Suprapubic skin (tissue), 4 donors: ENCODE results near the gene AATF. TPM values are rescaled to one million over a fixed set of nuclear protein-coding genes. Genes with fewer than 3 reads are reported as not detected.

Source experiments
- DNase-seq, 2 donors: peaks; one replicate each; pipeline ENCODE4 v3.0.0-alpha.2; 2019; ENCODE audit warnings: low spot score in 2 of 2
- H3K27ac ChIP-seq: fragments of 200-600 bp; sonication (generic); one replicate; pipeline ENCODE4 v1.5.1; 2019
- H3K27me3 ChIP-seq: fragments of 200-600 bp; sonication (generic); one replicate; pipeline ENCODE4 v1.5.1; 2019
- H3K36me3 ChIP-seq: fragments of 200-600 bp; sonication (generic); one replicate; pipeline ENCODE4 v1.5.1; 2019
- H3K4me1 ChIP-seq: fragments of 200-600 bp; sonication (generic); one replicate; pipeline ENCODE4 v1.5.1; 2019
- H3K4me3 ChIP-seq: fragments of 200-600 bp; sonication (generic); one replicate; pipeline ENCODE4 v1.5.1; 2019; ENCODE audit warnings: mild to moderate bottlenecking
- H3K9me3 ChIP-seq: fragments of 200-600 bp; sonication (generic); one replicate; pipeline ENCODE4 v1.5.1; 2019
- CTCF ChIP-seq, 2 donors: fragments of 200-600 bp in 1 of 2; fragments of 450-650 bp in 1 of 2; sonication (generic) in 1 of 2; IDR thresholded peaks; one replicate each; pipeline ENCODE4 v1.5.1; 2016 to 2019; ENCODE audit warnings: antibody characterized with exemption in 2 of 2, mild to moderate bottlenecking in 1 of 2, moderate library complexity in 1 of 2
- EP300 ChIP-seq: sonication (generic); formaldehyde crosslinking; IDR thresholded peaks from one replicate; pipeline ENCODE4 v1.6.1; 2017; ENCODE audit warnings: antibody characterized with exemption
- POLR2A ChIP-seq, 2 donors: fragments of 450-650 bp; IDR thresholded peaks; one replicate each; pipeline ENCODE4 v1.6.1; 2017; ENCODE audit warnings: antibody characterized with exemption in 2 of 2, mild to moderate bottlenecking in 2 of 2, moderate library complexity in 2 of 2
- POLR2AphosphoS5 ChIP-seq, 3 donors: sonication (generic); formaldehyde crosslinking; IDR thresholded peaks; one replicate each; pipeline ENCODE4 v1.6.1; 2017; ENCODE audit warnings: antibody characterized with exemption in 3 of 3
- WGBS: methylation state at CpG from one replicate; pipeline ENCODE4 v1.1.5; 2018; 5-methylcytosine and 5-hydroxymethylcytosine counted together
- total RNA-seq, 4 donors: library from RNA; depleted of rRNA; stranded (reverse); fragments of >200 nt; gene quantifications; one replicate each; pipeline ENCODE4 v1.1.0, GENCODE V29; 2016

The AATF gene
- total RNA-seq, 4 donors from 2014 or later: 32.5 to 38.2 (median 36.0) TPM

- H3K36me3 ChIP-seq: peaks cover 9% of the 10 kb centered on the region
- WGBS: 53% methylated on average over 1 of the region's 1 CpG
- H3K9me3 ChIP-seq: no peaks in the 10 kb centered on the region
- no peak overlapping the region for H3K4me3 ChIP-seq
- no peak overlapping the region for H3K27ac ChIP-seq
- H3K4me1 ChIP-seq: peaks cover 13% of the 10 kb centered on the region
- no peaks in the 10 kb centered on the region for H3K27me3 ChIP-seq
- no peak for DNase-seq
- no peak for TF ChIP-seq CTCF (IDR thresholded peaks at IDR 0.05)
- no peak for TF ChIP-seq POLR2A (IDR thresholded peaks at IDR 0.05)
- no peak for TF ChIP-seq EP300
- TF ChIP-seq POLR2AphosphoS5 (IDR thresholded peaks at IDR 0.05): no peak
These were observed 24.2 kb downstream of the AATF start for GRCh38 chr17:36972905-36973304.

DNA sequence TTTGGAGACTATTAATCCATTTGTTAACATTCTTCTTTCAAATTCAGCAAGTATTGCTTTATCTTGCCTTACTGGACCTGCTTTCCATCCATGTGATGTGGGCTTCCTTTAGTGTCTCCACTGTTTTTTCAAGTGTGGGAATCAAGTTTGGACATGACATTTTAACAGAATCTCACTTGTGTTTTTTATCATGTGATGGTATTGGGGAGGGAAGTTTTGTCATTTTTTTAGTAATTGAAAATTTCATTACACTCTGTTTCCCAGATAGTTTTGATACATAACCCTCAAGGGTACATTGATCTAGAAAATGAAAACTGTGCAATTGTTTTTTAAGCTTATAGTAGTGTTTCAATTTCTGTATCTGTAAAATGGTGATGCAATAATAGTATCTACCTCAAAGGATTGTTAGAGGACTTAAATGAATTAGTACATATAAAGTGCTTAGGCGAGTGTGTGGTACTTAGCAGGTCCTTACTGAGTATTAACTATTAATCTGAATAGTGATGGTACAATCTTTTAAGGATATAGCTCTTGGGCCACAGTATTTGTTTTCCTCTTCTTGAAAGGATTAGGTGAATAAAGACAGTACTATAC, 27.3 kb downstream of the AATF start:
- WGBS: 87% methylated on average over 1 of the region's 1 CpG
- TF ChIP-seq CTCF (IDR thresholded peaks at IDR 0.05): no peak
- TF ChIP-seq POLR2A (IDR thresholded peaks at IDR 0.05): no peak
- no peak for TF ChIP-seq POLR2AphosphoS5 (IDR thresholded peaks at IDR 0.05)
- TF ChIP-seq EP300: no peak
- no peak for DNase-seq
- H3K27me3 ChIP-seq: no peaks in the 10 kb centered on the region
- H3K27ac ChIP-seq: no peak overlapping the region
- no peaks in the 10 kb centered on the region for H3K9me3 ChIP-seq
- no peaks in the 10 kb centered on the region for H3K36me3 ChIP-seq
- H3K4me1 ChIP-seq: peaks cover 29% of the 10 kb centered on the region
- H3K4me3 ChIP-seq: no peak overlapping the region

DNA sequence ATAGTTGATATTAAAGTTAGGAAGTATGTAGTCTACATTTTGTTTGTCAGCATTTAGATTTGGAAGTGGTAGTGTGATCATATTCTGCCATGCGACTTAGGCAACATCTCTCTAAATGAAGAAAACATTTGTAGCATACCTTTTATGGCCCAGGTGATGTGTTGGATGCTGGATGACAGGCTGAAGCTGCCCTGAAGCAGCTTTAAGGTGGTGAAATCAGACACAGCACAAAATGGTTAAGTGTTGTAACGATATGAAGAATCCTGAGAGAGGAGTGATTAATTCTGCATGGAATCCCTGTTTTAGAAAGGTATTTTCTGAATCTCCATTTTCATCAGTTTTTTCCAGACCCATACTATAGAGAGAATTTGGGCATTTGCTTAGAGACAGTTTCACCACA, 28.3 kb downstream of the AATF start:
- Histone ChIP-seq H3K9me3 (no peaks in the 10 kb centered on the region), H3K36me3 (no peaks in the 10 kb centered on the region), H3K27ac (no peak overlapping the region), H3K4me1 (peaks cover 29% of the 10 kb centered on the region), H3K27me3 (no peaks in the 10 kb centered on the region), H3K4me3 (no peak overlapping the region)
- no peak for DNase-seq
- WGBS: 91% methylated on average over 2 of the region's 2 CpGs
- TF ChIP-seq EP300 (no peak), CTCF (IDR thresholded peaks at IDR 0.05) (no peak), POLR2A (IDR thresholded peaks at IDR 0.05) (no peak), POLR2AphosphoS5 (IDR thresholded peaks at IDR 0.05) (no peak)

DNA sequence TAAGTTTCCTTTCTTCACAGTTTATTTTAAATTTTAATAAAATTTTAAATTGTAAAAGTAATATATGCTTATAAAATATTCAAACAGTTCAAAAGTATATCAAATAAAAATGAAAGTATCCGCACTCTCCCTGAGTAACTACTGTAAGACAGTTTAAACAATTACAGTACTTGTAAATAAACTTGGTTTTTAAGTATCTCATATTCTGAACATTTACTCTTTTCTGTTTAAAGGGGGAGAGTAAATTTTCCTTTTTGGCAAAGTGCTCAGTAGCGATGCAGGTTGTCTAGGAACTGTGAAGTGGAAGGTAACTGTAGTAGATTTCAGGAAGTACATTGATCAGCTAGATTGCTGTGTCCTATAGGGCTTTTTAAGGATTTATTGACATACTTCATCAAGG, 28.8 kb downstream of the AATF start:
- DNase-seq: no peak
- WGBS: 96% methylated on average over 2 of the region's 2 CpGs
- no peaks in the 10 kb centered on the region for H3K9me3 ChIP-seq
- H3K27ac ChIP-seq: no peak overlapping the region
- no peak overlapping the region for H3K4me3 ChIP-seq
- no peaks in the 10 kb centered on the region for H3K36me3 ChIP-seq
- TF ChIP-seq EP300: no peak
- no peak for TF ChIP-seq POLR2AphosphoS5 (IDR thresholded peaks at IDR 0.05)
- no peak for TF ChIP-seq CTCF (IDR thresholded peaks at IDR 0.05)
- TF ChIP-seq POLR2A (IDR thresholded peaks at IDR 0.05): no peak
- no peaks in the 10 kb centered on the region for H3K27me3 ChIP-seq
- peaks cover 25% of the 10 kb centered on the region for H3K4me1 ChIP-seq

DNA sequence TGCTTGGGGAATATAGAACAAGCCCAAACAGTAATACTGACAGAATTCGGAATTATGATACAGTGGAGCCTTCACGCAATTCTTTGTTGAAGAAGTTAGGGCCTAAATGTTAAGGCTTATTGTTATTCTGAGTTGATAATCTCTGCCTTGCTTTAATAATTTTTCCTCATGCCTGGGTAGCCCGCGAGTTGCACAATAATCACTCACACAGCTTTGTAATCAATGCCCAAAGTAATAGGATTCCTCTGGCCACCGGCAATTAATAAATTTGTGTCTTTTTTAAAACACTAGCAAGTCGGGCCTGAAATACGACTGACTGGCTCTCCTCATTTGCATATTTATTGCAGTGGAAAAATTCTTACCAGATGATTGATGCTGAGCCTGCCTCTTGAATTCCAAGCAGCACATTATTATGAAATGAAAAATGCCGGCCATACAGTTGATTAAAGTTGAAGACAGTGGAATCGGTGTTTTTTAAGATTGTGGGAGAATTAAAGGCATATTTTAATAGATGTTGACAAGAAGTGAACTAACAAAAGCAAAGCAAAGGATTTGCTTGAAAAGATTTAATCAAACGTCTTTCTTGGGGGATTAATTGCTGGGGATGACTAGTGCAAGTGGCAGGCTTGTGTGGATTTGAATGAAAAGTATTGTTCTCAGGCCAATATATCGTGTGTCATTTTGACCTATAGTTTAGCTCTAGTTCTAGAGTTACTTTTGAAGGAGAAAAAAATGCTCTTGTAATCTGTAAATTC, 30.2 kb downstream of the AATF start:
- Histone ChIP-seq H3K4me1 (peaks cover 16% of the 10 kb centered on the region), H3K9me3 (no peaks in the 10 kb centered on the region), H3K27ac (no peak overlapping the region), H3K4me3 (no peak overlapping the region), H3K27me3 (no peaks in the 10 kb centered on the region), H3K36me3 (no peaks in the 10 kb centered on the region)
- TF ChIP-seq POLR2A (IDR thresholded peaks at IDR 0.05): no peak
- no peak for TF ChIP-seq EP300
- TF ChIP-seq CTCF (IDR thresholded peaks at IDR 0.05): no peak
- TF ChIP-seq POLR2AphosphoS5 (IDR thresholded peaks at IDR 0.05): no peak
- 55% methylated on average over 11 of the region's 11 CpGs for WGBS
- DNase-seq: no peak
